Hematopoietic multipotent progenitor cell treated with erythropoietin and hydrocortisone succinate and interleukin-3 and kit ligand, for 6 days (in vitro differentiated cells): ENCODE results near the gene REPS2.
A peak's percentile ranks its signal among the peaks of the same experiment; 100 is the strongest.
"Not testable (repeated sequence)": the region's sequence is repeated elsewhere in the genome, so short reads cannot be mapped to it uniquely, and the experiment has no call there.

ENCODE experiments used
- DNase-seq: peaks from one replicate; pipeline ENCODE4 v3.0.0-alpha.2; 2015

The REPS2 gene

GRCh38 chrX:16964976-16965375 is 18.5 kb downstream of the REPS2 start:
- DNase-seq = not testable (repeated sequence)

GRCh38 chrX:16966752-16967448 is 20.4 kb downstream of the REPS2 start:
- DNase-seq = no peak

DNA sequence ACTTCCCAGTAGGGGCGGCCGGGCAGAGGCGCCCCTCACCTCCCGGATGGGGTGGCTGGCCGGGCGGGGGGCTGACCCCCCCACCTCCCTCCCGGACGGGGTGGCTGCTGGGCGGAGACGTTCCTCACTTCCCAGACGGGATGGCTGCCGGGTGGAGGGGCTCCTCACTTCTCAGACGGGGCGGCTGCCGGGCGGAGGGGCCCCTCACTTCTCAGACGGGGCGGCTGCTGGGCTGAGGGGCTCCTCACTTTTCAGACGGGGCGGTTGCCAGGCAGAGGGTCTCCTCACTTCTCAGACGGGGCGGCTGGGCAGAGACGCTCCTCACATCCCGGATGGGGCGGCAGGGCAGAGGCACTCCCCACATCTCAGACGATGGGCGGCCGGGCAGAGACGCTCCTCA is 22.3 kb downstream of the REPS2 start:
- not testable (repeated sequence) for DNase-seq

- DNase-seq = peak; percentile 19
These were observed 24.5 kb downstream of the REPS2 start for GRCh38 chrX:16970977-16971376.

DNA sequence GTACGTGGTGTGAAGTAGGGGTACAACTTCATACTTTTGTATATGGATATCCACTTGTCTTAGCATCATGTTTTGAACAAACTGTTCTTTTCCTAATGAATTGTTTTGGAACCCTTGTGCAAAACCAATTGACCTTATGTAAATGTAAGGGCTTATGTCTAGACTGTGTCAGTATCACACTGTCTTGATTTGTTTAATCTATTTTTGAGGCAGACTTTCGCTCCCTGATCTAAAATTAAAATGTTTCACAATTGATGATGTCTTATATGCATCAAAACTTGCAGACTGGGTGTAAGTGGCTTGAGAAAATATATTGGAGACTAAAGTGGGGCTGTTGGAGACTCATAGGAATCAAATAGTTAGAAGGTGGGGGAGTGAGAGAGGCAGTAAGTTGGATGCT is 25.2 kb downstream of the REPS2 start:
- DNase-seq = no peak

DNA sequence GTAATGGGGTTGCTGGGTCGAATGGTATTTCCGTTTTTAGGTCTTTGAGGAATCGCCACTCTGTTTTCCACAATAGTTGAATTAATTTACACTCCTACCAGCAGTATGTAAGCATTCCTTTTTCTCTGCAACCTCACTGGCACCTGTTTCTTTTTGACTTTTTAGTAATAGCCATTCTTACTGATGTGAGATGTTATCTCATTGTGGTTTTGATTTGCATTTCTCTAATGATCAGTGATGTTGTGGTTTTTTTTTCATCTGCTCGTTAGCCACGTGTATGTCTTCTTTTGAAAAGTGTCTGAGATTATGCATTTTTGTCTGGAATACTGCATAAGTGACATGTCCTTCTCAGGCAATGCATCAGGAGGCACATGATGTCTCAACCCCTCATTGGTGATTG is 28.8 kb downstream of the REPS2 start:
- no peak for DNase-seq

DNA sequence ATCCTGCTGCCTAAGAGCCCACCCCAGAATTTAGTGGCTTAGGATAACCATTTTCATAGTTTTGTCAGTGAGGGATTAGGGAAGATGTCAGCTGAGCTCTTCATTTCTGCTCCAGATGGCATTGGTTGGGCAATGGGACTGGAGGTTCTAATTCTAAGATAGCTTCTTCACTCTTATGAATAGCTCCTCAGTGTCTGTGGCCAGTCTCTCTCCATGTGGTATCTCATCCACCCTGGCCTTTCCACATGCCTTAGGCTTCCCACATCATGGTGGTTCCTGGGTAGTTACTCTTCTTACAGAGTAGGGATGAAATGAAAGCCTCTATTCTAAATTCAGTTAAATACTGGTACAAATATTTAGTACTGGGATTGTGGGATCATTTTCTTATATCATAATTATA is 31.3 kb downstream of the REPS2 start:
- no peak for DNase-seq

GRCh38 chrX:16978193-16978984 is 31.9 kb downstream of the REPS2 start:
- DNase-seq = no peak

DNA sequence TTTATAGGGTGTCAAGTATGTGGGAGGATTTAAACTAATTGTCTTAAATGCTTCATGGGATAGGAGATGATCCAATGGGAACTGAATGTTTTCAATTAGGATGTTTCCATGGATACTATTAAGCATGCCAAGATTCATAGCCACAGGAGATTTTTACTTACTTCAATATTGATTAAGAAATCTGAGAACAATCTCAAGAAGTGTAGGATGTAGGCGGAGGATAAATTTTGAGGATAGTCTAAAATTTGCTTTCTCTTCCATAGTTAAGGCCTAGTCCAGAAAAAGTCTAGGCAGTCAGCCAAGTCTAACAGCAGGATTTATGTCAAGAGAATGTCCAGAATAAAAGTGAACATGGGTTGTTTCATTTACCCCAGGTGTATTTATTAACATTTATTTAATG is 32.8 kb downstream of the REPS2 start:
- no peak for DNase-seq

GRCh38 chrX:16981209-16981608 is 34.8 kb downstream of the REPS2 start:
- DNase-seq = no peak

DNA sequence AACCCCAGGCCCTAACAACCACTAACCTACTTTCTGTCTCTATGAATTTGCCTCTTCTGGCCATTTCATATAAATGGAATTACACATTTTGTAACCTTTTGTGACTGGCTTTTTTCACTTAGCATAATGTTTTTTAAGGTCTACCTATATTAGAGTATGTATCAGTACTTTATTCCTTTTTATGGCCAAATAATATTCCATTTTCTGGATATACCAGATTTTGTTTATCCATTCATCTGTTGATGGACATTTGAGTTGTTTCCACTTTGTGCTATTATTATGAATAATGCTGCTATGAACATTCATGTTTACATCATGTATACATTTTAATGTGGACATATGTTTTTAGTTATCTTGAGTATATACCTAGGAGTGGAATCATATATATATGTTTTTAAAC is 35.5 kb downstream of the REPS2 start:
- DNase-seq = no peak

DNA sequence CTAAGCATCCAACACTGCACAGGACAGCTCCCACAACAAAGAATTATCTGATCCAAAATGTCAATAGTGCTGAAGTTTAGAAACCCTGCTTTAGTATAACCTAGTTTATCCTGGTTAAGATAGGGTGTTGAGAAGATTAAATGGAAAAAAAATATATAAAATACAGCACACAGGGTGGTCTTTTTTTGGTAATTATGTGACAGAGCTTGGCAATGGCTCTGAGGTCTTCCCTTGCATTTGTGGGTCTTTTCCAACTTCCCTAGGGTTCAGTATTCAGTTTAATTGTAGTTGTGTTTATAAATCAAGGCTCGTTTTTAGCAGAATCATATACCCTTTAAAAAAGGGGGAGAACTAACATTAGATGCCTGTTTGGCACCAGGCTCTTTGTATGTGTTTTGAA is 36.6 kb downstream of the REPS2 start:
- no peak for DNase-seq

DNA sequence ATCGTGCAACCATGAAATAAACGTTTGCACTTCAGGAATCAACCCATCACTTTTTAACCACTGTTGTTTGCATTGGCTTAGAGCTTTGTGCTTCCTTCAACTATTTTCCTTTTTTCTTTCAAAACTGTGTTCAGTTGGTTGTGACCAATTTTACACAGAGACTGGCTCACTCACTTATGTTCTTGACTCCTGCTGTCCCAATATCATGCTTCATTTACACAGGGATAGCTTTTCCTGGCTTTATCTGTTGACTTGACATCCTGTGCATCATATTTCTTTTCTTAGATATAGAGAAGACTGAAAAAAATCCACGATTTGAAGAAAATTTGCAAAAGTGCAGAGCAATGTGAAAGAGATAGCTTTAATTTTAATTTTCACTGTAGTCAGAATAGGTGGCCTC is 38.8 kb downstream of the REPS2 start:
- no peak for DNase-seq

DNA sequence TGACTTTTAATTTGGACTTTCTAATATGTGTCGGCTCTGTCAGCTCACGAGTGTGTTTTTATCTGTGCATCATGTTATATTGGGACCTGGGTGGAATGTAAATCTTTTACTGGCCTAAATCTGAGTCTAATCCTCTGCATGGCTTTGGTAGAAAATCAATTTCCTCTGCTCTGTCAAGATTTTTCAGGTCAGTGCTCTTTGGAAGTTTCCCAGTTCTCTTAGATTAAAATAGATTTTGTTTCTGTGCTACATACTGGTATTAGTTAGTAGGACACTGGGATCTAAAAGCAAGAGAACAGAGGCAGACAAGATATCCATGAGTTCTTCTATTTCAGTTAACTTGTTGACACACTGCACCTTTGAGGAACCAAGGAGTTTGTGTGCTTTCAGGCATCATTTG is 39.7 kb downstream of the REPS2 start:
- DNase-seq = no peak

- DNase-seq = no peak
These were observed 43.3 kb downstream of the REPS2 start for GRCh38 chrX:16989750-16990149.

GRCh38 chrX:16990839-16991238 is 44.4 kb downstream of the REPS2 start:
- DNase-seq = no peak

GRCh38 chrX:16992445-16992844 is 46.0 kb downstream of the REPS2 start:
- no peak for DNase-seq

- peak; percentile 55 for DNase-seq
These were observed 46.5 kb downstream of the REPS2 start for GRCh38 chrX:16992951-16993350.

DNA sequence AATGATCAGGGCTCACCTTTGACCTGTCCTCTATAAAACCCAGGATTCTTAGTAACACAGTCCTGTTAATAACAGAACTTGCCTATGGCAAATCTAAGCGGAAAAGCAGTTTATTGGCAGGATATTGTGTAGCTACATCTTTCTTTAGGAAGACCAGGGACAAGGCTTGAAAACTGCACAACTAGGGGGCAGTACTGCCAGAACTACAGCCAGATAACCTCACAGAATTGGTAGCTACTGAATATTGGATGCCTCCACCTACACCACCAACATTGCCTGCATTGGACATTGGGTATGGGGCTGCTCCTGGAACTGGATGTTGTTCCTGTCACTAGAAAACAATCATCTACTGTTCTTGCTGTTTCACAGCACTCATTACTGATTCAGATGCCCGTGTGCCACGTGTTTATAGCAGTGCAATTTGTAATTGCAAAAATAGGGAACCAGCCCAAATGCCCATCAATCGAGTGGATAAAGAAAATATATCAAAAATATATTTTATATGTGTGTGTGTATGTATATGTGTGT is 47.4 kb downstream of the REPS2 start:
- DNase-seq = peak; percentile 15

GRCh38 chrX:16994736-16995135 is 48.3 kb downstream of the REPS2 start:
- no peak for DNase-seq

GRCh38 chrX:16997313-16997712 is 50.9 kb downstream of the REPS2 start:
- no peak for DNase-seq

- no peak for DNase-seq
These were observed 52.8 kb downstream of the REPS2 start for GRCh38 chrX:16999275-16999674.

- DNase-seq = no peak
These were observed 54.3 kb downstream of the REPS2 start for GRCh38 chrX:17000751-17001150.

DNA sequence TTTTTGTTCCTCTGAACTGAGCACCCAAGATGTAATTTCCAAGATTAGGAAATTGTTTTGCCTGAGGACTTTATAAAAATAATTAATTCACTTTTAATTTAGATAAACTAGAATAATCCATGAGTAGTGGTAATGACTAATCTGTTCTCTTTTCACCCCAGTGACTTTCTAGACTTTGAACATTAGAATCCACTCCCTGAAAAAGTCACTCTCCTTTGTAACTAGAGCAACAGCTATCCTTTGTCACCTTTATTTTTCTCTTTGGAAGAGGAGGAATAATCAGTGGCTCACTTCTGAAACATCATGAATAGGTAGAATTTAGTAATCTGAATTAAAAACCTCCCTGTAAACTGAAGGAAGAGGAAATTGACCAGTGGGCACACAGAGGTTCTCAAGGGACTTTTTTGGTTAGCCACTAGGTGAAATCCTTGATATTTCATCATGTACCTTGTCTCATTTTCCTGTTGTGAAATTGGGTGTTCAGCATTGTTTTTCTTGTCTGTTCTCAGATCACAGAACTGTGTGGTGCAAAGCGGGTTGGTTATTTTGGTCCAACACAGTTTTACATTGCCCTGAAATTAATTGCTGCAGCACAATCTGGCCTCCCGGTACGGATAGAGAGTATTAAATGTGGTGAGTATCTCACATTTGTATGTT is 59.4 kb downstream of the REPS2 start:
- peak; percentile 40 for DNase-seq
